Activated CD8-positive, alpha-beta memory T cell treated with anti-CD3 and anti-CD28 coated beads, Interleukin-2, amount 10 ng/mL, durations not matched to agents 7 days and 5 days (primary cell): Measurements from ENCODE around the gene SNAPC2. TPM values are rescaled to one million over a fixed set of nuclear protein-coding genes. Genes with fewer than 3 reads are reported as not detected.
"Not testable (repeated sequence)": the region's sequence is repeated elsewhere in the genome, so short reads cannot be mapped to it uniquely, and the experiment has no call there.

Experiments used
- ATAC-seq: fragments of 150-1000 bp; cut with Tn5 transposase; one replicate; pipeline ENCODE4 v1.10.0; 2021; ENCODE audit warnings: moderate library complexity
- CTCF ChIA-PET: fragments of 350-600 bp; sonication (Branson Sonifier 250); formaldehyde crosslinking; loops from one replicate; lab custom pipeline; 2021; ENCODE audit warnings: antibody characterized with exemption; lab: Charles Lee
- DNase-seq: peaks from one replicate; pipeline ENCODE4 v3.0.0-alpha.2; 2020
- H3K27ac Mint-ChIP-seq: one replicate; pipeline ENCODE4 v1.8.0; 2021; ENCODE audit warnings: mild to moderate bottlenecking, mixed read lengths
- H3K27me3 Mint-ChIP-seq: one replicate; pipeline ENCODE4 v1.8.0; 2021; ENCODE audit warnings: mixed read lengths
- H3K36me3 Mint-ChIP-seq: one replicate; pipeline ENCODE4 v1.8.0; 2021; ENCODE audit warnings: mild to moderate bottlenecking, mixed read lengths
- H3K4me1 Mint-ChIP-seq: one replicate; pipeline ENCODE4 v1.8.0; 2021; ENCODE audit warnings: mixed read lengths
- H3K4me3 Mint-ChIP-seq: one replicate; pipeline ENCODE4 v1.8.0; 2021; ENCODE audit warnings: mild to moderate bottlenecking, moderate library complexity, mixed read lengths
- H3K9me3 Mint-ChIP-seq: one replicate; pipeline ENCODE4 v1.8.0; 2022; ENCODE audit warnings: low read depth, mixed read lengths
- total RNA-seq, 2 experiments: library from RNA; stranded (reverse); gene quantifications; one replicate each; pipeline ENCODE4 v1.2.3, GENCODE V29; 2021

The SNAPC2 gene
- total RNA-seq, 2 experiments from 2014 or later, result 18.0 to 24.0 TPM

DNA sequence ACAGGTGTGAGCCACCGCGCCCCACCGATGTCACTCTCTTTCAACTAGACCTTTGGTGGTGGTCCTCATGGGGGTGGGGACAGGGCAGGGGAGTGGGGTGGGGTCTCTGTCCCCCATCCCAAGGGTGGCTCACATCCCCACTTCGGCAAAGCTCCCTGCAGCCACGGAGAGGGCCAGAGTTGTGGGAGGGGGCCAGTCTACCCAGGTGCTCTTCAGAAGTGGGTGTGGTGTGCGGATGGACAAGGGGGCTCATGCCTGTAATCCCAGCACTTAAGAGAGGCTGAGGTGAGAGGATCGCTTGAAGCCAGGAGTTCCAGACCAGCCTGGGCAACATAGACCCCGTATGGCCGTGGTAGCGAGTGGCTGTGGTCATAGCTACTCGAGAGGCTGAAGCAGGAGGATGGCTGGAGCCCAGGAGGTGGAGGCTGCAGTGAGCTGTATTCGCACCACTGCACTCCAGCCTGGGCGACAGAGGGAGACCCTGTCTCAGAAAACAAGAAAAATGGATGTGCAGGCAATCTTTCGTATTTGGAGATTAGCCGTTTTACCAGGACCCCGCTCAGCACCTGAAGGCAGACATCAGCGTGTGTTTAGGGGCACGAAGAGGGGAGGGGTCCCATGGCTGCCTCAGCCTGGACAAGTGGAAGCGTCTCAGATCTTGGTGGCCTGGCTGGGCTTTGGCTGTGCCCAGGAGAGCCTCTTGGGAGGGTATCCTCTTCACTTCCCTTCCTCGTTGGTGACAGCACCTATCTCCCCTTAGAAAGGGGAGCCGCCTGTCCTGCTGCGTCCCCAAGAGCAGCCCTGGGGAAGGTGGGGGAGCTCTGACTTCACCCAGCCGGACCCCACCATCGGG lies 4.7 kb upstream of the SNAPC2 start:
- ATAC-seq (no peak), DNase-seq (no peak)
- Mint-ChIP-seq H3K27ac (no peak overlapping the region), H3K4me1 (peaks cover 21% of the 10 kb centered on the region), H3K9me3 (no peaks in the 10 kb centered on the region), H3K36me3 (peaks cover 9% of the 10 kb centered on the region), H3K4me3 (peak overlapping the region; percentile 71), H3K27me3 (peaks cover 29% of the 10 kb centered on the region)
- CTCF ChIA-PET, result interaction anchor here (0.6 to 5.2 kb wide), 3 partner anchors 8 to 13 kb away, joined by 3 to 26 read pairs (median 3); partner anchors contain the start of gene MAP2K7

DNA sequence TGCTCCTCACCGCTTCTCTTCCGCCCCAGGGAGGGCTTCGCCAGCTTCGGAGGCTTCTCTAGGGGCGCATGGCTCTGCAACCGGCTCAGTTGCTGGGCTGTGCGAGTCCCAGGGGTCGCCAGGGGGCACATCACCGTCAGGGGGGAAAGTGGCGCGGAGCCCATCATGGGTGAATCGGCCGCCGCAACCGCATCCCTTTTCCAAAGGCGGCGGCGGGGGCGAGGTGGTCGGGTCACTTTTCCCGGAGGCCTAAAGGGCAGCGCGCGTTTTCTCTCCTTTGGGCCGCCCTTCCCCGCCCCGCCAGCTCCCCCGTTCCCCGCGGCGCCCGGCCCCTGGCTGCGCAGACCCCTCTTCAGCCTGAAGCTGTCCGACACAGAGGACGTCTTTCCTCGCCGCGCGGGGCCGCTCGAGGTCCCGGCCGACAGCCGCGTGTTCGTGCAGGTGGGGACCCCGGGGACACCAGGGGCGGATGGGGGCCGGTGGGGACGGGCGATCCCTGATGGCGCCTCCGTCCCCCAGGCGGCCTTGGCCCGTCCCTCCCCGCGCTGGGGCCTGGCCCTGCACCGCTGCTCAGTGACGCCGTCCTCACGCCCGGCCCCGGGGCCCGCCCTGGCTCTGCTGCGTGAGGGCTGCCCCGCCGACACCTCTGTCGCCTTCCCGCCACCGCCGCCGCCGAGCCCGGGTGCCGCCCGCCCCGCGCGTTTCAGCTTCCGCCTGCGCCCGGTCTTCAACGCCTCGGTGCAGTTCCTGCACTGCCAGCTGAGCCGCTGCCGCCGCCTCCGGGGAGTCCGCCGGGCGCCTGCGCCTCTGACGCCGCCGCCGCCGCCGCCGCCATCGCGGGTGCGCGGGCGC lies 3.8 kb upstream of the SNAPC2 start:
- Mint-ChIP-seq H3K27ac (no peak overlapping the region), H3K4me1 (peaks cover 23% of the 10 kb centered on the region), H3K27me3 (peaks cover 29% of the 10 kb centered on the region), H3K9me3 (no peaks in the 10 kb centered on the region), H3K36me3 (peaks cover 6% of the 10 kb centered on the region), H3K4me3 (peak overlapping the region; percentile 71)
- peak; percentile 3 for ATAC-seq
- CTCF ChIA-PET, result interaction anchor here (0.6 to 7.1 kb wide), 6 partner anchors 8 to 236 kb away, joined by 3 to 41 read pairs (median 4); partner anchors contain the start of genes MAP2K7 and TRAPPC5
- DNase-seq, result peak; percentile 75

DNA sequence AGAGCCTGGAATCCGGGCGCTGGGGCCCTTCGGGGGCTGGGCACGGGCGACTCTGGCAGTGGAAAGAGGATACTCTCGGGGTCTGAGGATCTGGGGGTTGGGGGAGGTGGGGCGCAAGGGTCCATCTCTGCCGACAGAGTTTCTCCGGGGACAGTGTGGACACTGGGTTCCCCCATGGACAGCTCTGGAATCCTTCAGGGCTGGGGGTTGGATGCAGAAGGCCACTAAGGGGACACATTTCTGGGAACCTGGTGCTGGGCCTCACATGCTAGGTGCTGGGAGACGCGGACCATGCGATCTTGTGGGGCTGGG lies 3.2 kb upstream of the SNAPC2 start:
- DNase-seq (no peak), ATAC-seq (no peak)
- CTCF ChIA-PET, result interaction anchor here (1.0 to 7.1 kb wide), 6 partner anchors 9 to 236 kb away, joined by 3 to 41 read pairs (median 4); partner anchors contain the start of genes MAP2K7 and TRAPPC5
- peak overlapping the region; percentile 36 for H3K27ac Mint-ChIP-seq
- peaks cover 4% of the 10 kb centered on the region for H3K36me3 Mint-ChIP-seq
- H3K27me3 Mint-ChIP-seq, result peaks cover 29% of the 10 kb centered on the region
- H3K4me1 Mint-ChIP-seq, result peaks cover 28% of the 10 kb centered on the region
- H3K9me3 Mint-ChIP-seq, result no peaks in the 10 kb centered on the region
- H3K4me3 Mint-ChIP-seq, result peak overlapping the region; percentile 71

DNA sequence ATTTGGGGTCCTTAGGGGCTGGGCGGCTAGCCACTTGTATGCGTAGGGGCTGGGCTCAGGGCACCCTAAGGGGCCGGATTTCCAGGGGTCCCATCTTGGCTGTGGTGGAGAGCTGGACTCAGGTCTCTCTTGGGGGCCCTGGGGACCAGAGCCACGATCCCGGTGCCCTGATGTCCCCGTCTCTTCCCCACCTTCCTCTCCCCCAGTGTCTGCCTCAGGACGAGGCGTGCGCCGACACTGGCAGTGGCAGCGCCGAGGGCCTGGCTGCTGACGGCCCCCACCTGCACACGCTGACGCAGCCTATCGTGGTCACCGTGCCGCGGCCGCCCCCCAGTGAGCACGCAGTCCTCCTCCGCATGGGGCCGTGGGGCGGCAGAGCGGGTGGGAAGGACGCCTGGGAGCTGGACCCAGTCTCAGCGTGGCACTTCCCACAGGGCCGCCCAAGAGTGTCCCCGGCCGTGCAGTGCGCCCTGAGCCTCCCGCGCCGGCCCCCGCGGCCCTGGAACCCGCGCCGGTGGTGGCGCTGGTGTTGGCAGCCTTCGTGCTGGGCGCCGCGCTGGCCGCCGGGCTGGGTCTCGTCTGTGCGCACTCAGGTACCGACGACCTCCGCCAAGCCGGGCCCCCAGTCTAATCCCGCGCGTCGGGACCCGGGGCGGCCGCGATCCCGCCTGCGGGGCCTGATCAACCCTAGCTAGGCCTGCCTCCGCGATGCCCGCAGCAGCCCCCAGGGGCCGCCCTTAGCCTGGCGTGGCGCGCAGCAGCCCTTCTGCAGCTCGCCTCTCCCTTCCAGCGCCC lies 2.7 kb upstream of the SNAPC2 start:
- Mint-ChIP-seq H3K9me3 (no peaks in the 10 kb centered on the region), H3K27ac (no peak overlapping the region), H3K27me3 (peaks cover 29% of the 10 kb centered on the region), H3K4me1 (peaks cover 32% of the 10 kb centered on the region), H3K4me3 (peak overlapping the region; percentile 71), H3K36me3 (peaks cover 6% of the 10 kb centered on the region)
- CTCF ChIA-PET, result interaction anchor here (0.8 to 7.6 kb wide), 11 partner anchors 9 to 237 kb away, joined by 3 to 75 read pairs (median 4); partner anchors contain the start of genes MAP2K7, TIMM44 and TRAPPC5
- peak; percentile 16 for ATAC-seq
- DNase-seq, result peak; percentile 70

- H3K36me3 Mint-ChIP-seq, H3K9me3 Mint-ChIP-seq, H3K27ac Mint-ChIP-seq, DNase-seq, ATAC-seq: not testable (repeated sequence)
- peaks cover 29% of the 10 kb centered on the region for H3K27me3 Mint-ChIP-seq
- H3K4me1 Mint-ChIP-seq, result peaks cover 32% of the 10 kb centered on the region
- peak overlapping the region; percentile 54 for H3K4me3 Mint-ChIP-seq
- CTCF ChIA-PET, result interaction anchor here (0.8 to 7.6 kb wide), 9 partner anchors 11 to 84 kb away, joined by 3 to 75 read pairs (median 4); partner anchors contain the start of genes MAP2K7 and TIMM44
Observed at GRCh38 chr19:7918062-7918614, 2.0 kb upstream of the SNAPC2 start.

GRCh38 chr19:7918615-7919421 lies 1.3 kb upstream of the SNAPC2 start:
- H3K27ac Mint-ChIP-seq, result no peak overlapping the region
- H3K27me3 Mint-ChIP-seq, result peaks cover 29% of the 10 kb centered on the region
- DNase-seq (no peak), ATAC-seq (no peak)
- peaks cover 4% of the 10 kb centered on the region for H3K36me3 Mint-ChIP-seq
- peak overlapping the region; percentile 76 for H3K4me3 Mint-ChIP-seq
- CTCF ChIA-PET, result interaction anchor here (0.9 to 7.6 kb wide), 9 partner anchors 10 to 350 kb away, joined by 3 to 75 read pairs (median 6); partner anchors contain the start of genes MAP2K7 and TIMM44
- peaks cover 32% of the 10 kb centered on the region for H3K4me1 Mint-ChIP-seq
- H3K9me3 Mint-ChIP-seq, result no peaks in the 10 kb centered on the region

GRCh38 chr19:7920519-7921301 lies 572 bp downstream of the SNAPC2 start:
- H3K27me3 Mint-ChIP-seq, result peaks cover 20% of the 10 kb centered on the region
- CTCF ChIA-PET, result interaction anchor here (1.0 to 7.6 kb wide), 13 partner anchors 9 to 352 kb away, joined by 3 to 75 read pairs (median 5); partner anchors contain the start of genes MAP2K7 and TIMM44
- H3K36me3 Mint-ChIP-seq, result peaks cover 4% of the 10 kb centered on the region
- peak overlapping the region; percentile 83 for H3K4me3 Mint-ChIP-seq
- peak overlapping the region; percentile 92 for H3K27ac Mint-ChIP-seq
- peaks cover 31% of the 10 kb centered on the region for H3K4me1 Mint-ChIP-seq
- peak; percentile 99 for DNase-seq
- no peaks in the 10 kb centered on the region for H3K9me3 Mint-ChIP-seq
- peak; percentile 64 for ATAC-seq

DNA sequence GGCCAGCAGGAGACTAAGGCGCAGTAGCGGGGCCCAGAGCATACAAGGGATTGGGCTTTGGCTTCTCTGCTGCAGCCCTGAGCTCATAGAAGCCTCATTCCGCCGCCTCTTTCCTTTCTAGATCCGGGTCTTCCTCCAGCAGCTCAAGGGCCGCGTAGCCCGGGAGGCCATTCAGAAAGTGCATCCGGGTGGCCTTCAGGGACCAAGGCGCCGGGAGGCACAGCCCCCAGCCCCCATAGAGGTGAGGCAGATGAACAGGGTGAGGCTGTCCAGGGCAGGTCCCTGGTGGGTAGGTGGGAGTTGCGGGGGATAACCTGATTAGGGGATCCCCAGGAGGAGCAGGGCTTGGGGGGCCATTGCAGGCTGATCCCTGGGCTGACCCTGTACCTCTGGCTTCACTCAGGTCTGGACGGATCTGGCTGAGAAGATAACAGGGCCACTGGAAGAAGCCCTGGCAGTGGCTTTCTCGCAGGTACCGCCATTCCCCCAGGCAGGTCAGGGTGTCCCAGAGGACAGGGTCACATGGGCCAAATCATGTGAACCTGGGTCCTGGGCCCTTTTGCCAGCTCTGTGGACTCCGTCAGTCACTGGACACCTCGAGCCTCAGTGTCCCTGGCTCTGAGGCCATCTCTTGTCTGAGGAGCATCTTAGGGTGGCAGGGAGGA lies 1.3 kb downstream of the SNAPC2 start:
- no peaks in the 10 kb centered on the region for H3K9me3 Mint-ChIP-seq
- H3K27ac Mint-ChIP-seq, result peak overlapping the region; percentile 92
- DNase-seq, result no peak
- peaks cover 34% of the 10 kb centered on the region for H3K4me1 Mint-ChIP-seq
- H3K36me3 Mint-ChIP-seq, result peaks cover 4% of the 10 kb centered on the region
- ATAC-seq, result no peak
- H3K4me3 Mint-ChIP-seq, result peak overlapping the region; percentile 83
- H3K27me3 Mint-ChIP-seq, result peaks cover 16% of the 10 kb centered on the region
- CTCF ChIA-PET, result interaction anchor here (1.0 to 7.6 kb wide), 8 partner anchors 8 to 241 kb away, joined by 3 to 75 read pairs (median 6); partner anchors contain the start of genes TIMM44 and TRAPPC5

- Mint-ChIP-seq H3K4me1 (peaks cover 31% of the 10 kb centered on the region), H3K27me3 (peaks cover 12% of the 10 kb centered on the region), H3K4me3 (peak overlapping the region; percentile 12), H3K27ac (no peak overlapping the region), H3K9me3 (no peaks in the 10 kb centered on the region), H3K36me3 (peaks cover 4% of the 10 kb centered on the region)
- ATAC-seq (no peak), DNase-seq (no peak)
- CTCF ChIA-PET, result interaction anchor here (1.0 to 7.6 kb wide), 8 partner anchors 7 to 241 kb away, joined by 4 to 75 read pairs (median 8); partner anchors contain the start of genes MAP2K7, TIMM44 and TRAPPC5
Observed at GRCh38 chr19:7921967-7922835, 2.1 kb downstream of the SNAPC2 start.

DNA sequence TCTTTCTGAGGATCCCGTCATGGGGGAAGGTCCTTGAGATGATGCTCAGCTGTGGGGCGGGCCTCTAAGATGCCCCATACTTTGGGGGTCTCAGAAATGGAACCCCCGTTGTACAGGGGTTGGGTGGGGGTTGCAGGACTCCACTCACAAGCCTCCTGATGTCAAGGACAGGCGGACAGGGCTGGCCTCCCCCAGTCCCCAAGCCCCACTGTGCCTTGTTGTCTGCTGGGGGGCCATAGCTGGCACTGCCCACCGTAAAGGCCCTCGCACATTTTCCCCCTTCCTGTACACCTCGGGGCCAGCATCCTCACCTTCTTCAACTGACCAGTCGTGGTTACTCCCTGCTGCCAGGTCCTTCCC lies 2.7 kb downstream of the SNAPC2 start:
- Mint-ChIP-seq H3K27ac (no peak overlapping the region), H3K36me3 (peaks cover 4% of the 10 kb centered on the region), H3K9me3 (no peaks in the 10 kb centered on the region), H3K4me1 (peaks cover 30% of the 10 kb centered on the region), H3K4me3 (no peak overlapping the region), H3K27me3 (peaks cover 9% of the 10 kb centered on the region)
- CTCF ChIA-PET, result interaction anchor here (1.6 to 7.6 kb wide), 5 partner anchors 11 to 69 kb away, joined by 4 to 75 read pairs (median 8); partner anchors contain the start of genes MAP2K7 and TIMM44
- DNase-seq, result no peak
- ATAC-seq, result no peak
